GM19452 (cell line): ENCODE results near the gene MRPS11.
"Not testable (repeated sequence)": the region's sequence is repeated elsewhere in the genome, so short reads cannot be mapped to it uniquely, and the experiment has no call there.

Source experiments
- ATAC-seq: cut with Tn5 transposase; IDR thresholded peaks from one replicate; pipeline ENCODE4 v1.9.1; 2021; ENCODE audit not compliant: unreplicated experiment

MRPS11 gene

GRCh38 chr15:88467073-88467934 lies at the start of gene MRPS11, which contains the start of gene MRPL46:
Gene MRPS11, plus strand, starts transcription at chr15:88467708. Its CDS starts 10 bp downstream, at chr15:88467718.
Gene MRPL46, minus strand, starts transcription at chr15:88467388. Its CDS starts 11 bp downstream, at chr15:88467377.
- peak; percentile 88 for ATAC-seq

GRCh38 chr15:88419830-88420229 lies 47.7 kb upstream of the MRPS11 start:
- ATAC-seq, result no peak

- ATAC-seq, result no peak
These were observed 44.2 kb upstream of the MRPS11 start for GRCh38 chr15:88423331-88423730.

- no peak for ATAC-seq
These were observed 41.2 kb upstream of the MRPS11 start for GRCh38 chr15:88426304-88426703.

GRCh38 chr15:88428053-88428452 lies 39.5 kb upstream of the MRPS11 start:
- no peak for ATAC-seq

- no peak for ATAC-seq
These were observed 38.5 kb upstream of the MRPS11 start for GRCh38 chr15:88428805-88429605.

- ATAC-seq, result no peak
These were observed 37.5 kb upstream of the MRPS11 start for GRCh38 chr15:88430051-88430450.

GRCh38 chr15:88431441-88431840 lies 36.1 kb upstream of the MRPS11 start:
- ATAC-seq, result no peak

- no peak for ATAC-seq
These were observed 34.3 kb upstream of the MRPS11 start for GRCh38 chr15:88433046-88433685.

GRCh38 chr15:88434106-88434505 lies 33.4 kb upstream of the MRPS11 start:
- not testable (repeated sequence) for ATAC-seq

GRCh38 chr15:88438181-88438580 lies 29.3 kb upstream of the MRPS11 start:
- no peak for ATAC-seq

- ATAC-seq, result no peak
These were observed 27.5 kb upstream of the MRPS11 start for GRCh38 chr15:88440021-88440420.

- no peak for ATAC-seq
These were observed 26.3 kb upstream of the MRPS11 start for GRCh38 chr15:88441076-88441730.

GRCh38 chr15:88447206-88447605 lies 20.3 kb upstream of the MRPS11 start:
- no peak for ATAC-seq

- no peak for ATAC-seq
These were observed 19.8 kb upstream of the MRPS11 start for GRCh38 chr15:88447741-88448140.

- ATAC-seq, result no peak
These were observed 18.5 kb upstream of the MRPS11 start for GRCh38 chr15:88448991-88449461.

- ATAC-seq, result no peak
These were observed 17.9 kb upstream of the MRPS11 start for GRCh38 chr15:88449581-88449980.

GRCh38 chr15:88450125-88450798 lies 17.2 kb upstream of the MRPS11 start:
- no peak for ATAC-seq

GRCh38 chr15:88453651-88454050 lies 13.9 kb upstream of the MRPS11 start:
- ATAC-seq, result no peak

GRCh38 chr15:88454236-88454635 lies 13.3 kb upstream of the MRPS11 start:
- ATAC-seq, result no peak
